Omental fat pad (tissue), 4 donors: ENCODE results near the gene VASH2. TPM values are rescaled to one million over a fixed set of nuclear protein-coding genes. Genes with fewer than 3 reads are reported as not detected.

Source experiments
- ATAC-seq: fragments of 150-250 bp; one replicate; pipeline ENCODE4 v1.9.1; 2016; ENCODE audit warnings: mild to moderate bottlenecking, moderate library complexity; ENCODE audit not compliant: low FRiP score
- DNase-seq: peaks from one replicate; pipeline ENCODE4 v3.0.0-alpha.2; 2019; ENCODE audit warnings: low spot score
- total RNA-seq, 4 donors: library from RNA; depleted of rRNA; stranded (reverse); fragments of >200 nt; gene quantifications; one replicate each; pipeline ENCODE4 v1.1.0, GENCODE V29; 2016
- TF ChIP-seq, protein P1 (sequence below), 3 donors: fragments of 450-650 bp; IDR thresholded peaks; one replicate each; pipeline ENCODE4 v1.5.1; 2016 to 2017; ENCODE audit warnings: antibody characterized with exemption in 3 of 3, mild to moderate bottlenecking in 3 of 3, moderate library complexity in 2 of 3

VASH2 gene
- total RNA-seq, 4 donors from 2014 or later: 0.31 to 7.6 (median 1.2) TPM

DNA sequence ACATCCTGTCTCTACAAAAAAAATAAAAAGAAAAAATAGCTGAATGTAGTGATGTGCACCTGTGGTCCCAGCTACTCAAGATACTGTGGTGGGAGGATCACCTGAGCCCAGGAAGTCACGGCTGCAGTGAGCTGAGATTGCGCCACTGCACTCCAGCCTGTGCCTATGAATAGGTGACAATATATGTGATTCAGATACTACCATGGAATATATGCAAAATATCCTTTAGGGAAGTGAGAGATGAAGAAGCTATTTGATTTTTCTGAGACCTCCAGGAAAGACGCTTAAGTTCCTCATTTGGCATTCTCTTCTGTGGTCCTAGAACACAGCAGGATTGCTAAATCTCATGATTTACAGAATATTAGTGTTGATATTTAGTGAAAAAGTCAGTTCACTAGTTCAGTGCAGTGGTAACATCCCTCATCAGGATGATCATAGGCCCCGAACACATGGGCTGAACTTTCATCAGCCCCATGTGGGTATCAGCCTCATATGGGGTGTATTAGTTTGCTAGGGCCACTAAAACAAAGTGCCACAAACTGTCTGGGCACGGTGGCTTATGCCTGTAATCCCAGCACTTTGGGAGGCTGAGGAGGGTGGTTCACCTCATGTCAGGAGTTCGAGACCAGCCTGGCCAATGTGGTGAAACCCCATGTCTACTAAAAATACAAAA lies 6.0 kb upstream of the VASH2 start:
- TF ChIP-seq, protein P1, sequence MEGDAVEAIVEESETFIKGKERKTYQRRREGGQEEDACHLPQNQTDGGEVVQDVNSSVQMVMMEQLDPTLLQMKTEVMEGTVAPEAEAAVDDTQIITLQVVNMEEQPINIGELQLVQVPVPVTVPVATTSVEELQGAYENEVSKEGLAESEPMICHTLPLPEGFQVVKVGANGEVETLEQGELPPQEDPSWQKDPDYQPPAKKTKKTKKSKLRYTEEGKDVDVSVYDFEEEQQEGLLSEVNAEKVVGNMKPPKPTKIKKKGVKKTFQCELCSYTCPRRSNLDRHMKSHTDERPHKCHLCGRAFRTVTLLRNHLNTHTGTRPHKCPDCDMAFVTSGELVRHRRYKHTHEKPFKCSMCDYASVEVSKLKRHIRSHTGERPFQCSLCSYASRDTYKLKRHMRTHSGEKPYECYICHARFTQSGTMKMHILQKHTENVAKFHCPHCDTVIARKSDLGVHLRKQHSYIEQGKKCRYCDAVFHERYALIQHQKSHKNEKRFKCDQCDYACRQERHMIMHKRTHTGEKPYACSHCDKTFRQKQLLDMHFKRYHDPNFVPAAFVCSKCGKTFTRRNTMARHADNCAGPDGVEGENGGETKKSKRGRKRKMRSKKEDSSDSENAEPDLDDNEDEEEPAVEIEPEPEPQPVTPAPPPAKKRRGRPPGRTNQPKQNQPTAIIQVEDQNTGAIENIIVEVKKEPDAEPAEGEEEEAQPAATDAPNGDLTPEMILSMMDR (IDR thresholded peaks at IDR 0.05): no peak
- ATAC-seq: no peak

DNA sequence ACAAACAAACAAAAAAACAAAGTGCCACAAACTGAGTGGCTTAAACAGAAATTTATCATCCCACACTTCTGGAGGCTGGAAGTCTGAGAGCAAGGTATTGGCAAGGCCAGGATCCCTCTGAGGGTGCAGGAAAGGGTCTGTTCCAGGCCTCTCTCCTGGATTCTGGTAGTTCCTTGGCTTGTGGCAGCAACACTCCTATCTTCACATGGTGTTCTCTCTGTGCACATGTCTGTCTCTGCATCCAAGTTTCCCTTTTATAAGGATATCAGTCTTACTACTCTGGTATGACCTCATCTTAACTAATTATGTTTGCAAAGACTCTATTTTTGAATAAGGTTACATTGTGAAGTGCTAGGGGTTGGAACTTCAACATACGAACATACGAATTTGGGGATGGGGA lies 5.3 kb upstream of the VASH2 start:
- DNase-seq: no peak
- TF ChIP-seq, protein P1 (IDR thresholded peaks at IDR 0.05): no peak
- no peak for ATAC-seq

More for the DNA sequence above, 6.0 kb upstream of the VASH2 start:
- no peak for DNase-seq

DNA sequence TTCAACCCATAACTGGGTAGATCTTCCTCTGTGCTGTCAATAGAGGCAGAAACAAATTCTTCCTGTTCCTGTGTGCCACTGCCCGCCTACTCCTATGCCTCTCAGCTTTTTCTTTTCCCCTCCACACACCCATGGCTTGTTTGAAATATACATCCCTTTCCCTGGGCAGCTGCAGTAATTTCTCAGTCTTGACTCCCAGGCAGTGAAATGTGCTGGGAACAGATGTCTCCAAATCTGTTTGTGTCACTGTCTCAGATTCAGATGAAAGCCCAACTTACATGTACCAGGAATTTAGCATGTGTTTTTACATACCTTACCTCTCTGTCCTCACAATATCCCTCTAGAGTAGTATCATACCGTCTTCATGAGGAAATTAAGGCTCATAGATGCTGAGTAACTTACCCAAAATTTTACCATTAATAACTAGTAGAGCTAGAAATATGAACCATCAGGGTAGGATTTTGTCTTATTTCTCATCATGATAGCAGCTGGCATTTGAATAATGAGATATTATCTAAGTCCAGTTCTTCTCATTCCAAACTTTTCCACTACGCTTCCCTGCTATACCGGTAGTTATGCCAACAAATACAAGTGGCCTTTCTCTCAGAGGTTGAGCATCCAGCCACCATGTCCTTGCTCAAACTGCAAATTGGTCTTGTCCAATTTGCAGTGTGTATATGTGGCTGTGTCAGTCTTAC lies 4.7 kb upstream of the VASH2 start:
- ATAC-seq: no peak
- DNase-seq: no peak
- TF ChIP-seq, protein P1 (IDR thresholded peaks at IDR 0.05): no peak

DNA sequence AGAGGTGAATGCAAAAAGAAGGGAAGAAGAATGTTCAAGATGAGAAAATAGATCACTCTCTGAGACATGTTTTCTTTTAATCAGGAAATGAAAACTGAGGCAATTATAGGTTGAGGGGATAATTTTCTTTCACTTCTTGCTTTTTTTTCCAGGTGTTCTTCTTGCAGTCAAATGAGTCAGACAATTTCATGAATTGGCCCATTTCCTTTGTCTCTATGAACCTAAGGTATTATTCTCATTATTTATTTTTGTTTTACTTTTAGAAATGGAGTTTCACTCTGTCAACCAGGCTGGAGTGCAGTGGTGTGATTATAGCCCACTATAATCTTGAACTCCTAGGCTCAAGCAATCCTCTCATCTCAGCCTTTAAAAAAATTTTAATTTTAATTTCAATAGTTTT lies 3.5 kb upstream of the VASH2 start:
- DNase-seq (no peak), ATAC-seq (no peak)
- TF ChIP-seq, protein P1 (IDR thresholded peaks at IDR 0.05): no peak

DNA sequence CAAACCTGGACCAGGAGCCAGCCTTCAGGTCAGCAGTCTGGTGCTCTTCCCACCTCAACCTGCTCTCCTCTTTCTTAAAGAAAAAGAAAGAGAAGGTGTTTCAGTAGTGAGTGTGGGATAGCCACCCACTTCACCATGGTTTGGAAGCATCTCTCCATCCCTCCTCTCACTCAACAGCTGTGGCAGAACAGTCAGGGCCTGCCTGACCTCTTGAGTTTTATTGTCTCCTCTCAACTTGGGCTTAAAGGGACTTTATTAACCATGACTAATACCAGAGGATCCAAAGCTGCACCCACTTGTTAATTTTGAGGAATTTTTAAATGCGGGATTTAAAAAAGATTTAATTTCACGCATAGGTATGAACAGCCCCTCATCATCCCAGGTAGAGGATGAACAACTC lies 570 bp upstream of the VASH2 start:
- DNase-seq (no peak), ATAC-seq (no peak)
- TF ChIP-seq, protein P1 (IDR thresholded peaks at IDR 0.05): no peak

DNA sequence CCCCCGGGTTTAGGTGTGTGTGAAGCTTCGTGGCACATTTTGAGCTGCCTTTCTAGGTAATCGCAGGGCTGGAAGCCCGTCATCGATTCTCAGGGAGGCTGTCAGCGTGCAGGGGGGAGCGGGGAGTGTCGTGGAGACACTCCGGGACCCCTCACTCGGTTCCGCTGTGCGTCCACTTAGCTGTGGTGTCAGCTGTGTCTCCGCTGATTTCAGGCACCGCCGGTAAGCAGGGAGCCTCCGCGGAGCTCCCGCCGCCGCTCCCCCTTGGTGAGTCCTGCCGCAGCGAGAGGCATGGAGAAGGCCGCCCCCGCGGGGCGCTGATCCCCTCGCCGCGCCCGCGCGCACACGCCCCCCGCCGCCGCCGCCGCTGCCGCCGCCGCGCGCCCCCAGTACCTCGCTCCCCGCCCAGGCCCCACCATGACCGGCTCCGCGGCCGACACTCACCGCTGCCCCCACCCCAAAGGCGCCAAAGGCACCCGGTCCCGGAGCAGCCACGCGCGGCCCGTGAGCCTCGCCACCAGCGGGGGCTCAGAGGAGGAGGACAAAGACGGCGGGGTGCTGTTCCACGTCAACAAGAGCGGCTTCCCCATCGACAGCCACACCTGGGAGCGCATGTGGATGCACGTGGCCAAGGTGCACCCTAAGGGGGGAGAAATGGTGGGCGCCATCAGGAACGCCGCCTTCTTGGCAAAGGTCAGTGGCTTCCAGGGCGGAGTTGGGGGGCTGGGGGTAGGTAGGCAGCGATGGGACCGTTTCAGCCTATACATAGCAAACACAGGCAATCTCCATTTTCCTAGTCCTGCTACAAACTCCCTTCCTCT lies 995 bp downstream of the VASH2 start:
- DNase-seq (no peak), ATAC-seq (no peak)
- TF ChIP-seq, protein P1 (IDR thresholded peaks at IDR 0.05): no peak
